GM12875 (cell line): ENCODE results near the gene KCNH2.

Source experiments
- H3K4me3 ChIP-seq: one replicate; pipeline ENCODE4 v1.5.1; 2011; ENCODE audit warnings: low read depth, low read length, control low read depth
- CTCF ChIP-seq: IDR thresholded peaks from 2 replicates; pipeline ENCODE4 v1.5.1; 2011; ENCODE audit warnings: low read depth, mild to moderate bottlenecking, control low read depth, inconsistent platforms, low read length, moderate library complexity, borderline replicate concordance; ENCODE audit not compliant: insufficient read depth

The KCNH2 gene

GRCh38 chr7:150962290-150962552, 15.9 kb downstream of the KCNH2 start:
- no peak for TF ChIP-seq CTCF
- no peak overlapping the region for H3K4me3 ChIP-seq

- H3K4me3 ChIP-seq: no peak overlapping the region
- no peak for TF ChIP-seq CTCF
These were observed 16.4 kb downstream of the KCNH2 start for GRCh38 chr7:150961510-150962289.

GRCh38 chr7:150959739-150960734, 18.1 kb downstream of the KCNH2 start:
- TF ChIP-seq CTCF: no peak

GRCh38 chr7:150959081-150959480, 19.0 kb downstream of the KCNH2 start:
- TF ChIP-seq CTCF: no peak
- H3K4me3 ChIP-seq: no peak overlapping the region

More at GRCh38 chr7:150959739-150960734, 18.1 kb downstream of the KCNH2 start:
- H3K4me3 ChIP-seq: no peak overlapping the region

GRCh38 chr7:150958597-150958996, 19.5 kb downstream of the KCNH2 start:
- no peak for TF ChIP-seq CTCF
- no peak overlapping the region for H3K4me3 ChIP-seq

GRCh38 chr7:150958062-150958552, 20.0 kb downstream of the KCNH2 start:
- H3K4me3 ChIP-seq: no peak overlapping the region
- TF ChIP-seq CTCF: no peak
